ENCODE results near the gene TFPI.
A peak's percentile ranks its signal among the peaks of the same experiment; 100 is the strongest.

Gene TFPI

DNA sequence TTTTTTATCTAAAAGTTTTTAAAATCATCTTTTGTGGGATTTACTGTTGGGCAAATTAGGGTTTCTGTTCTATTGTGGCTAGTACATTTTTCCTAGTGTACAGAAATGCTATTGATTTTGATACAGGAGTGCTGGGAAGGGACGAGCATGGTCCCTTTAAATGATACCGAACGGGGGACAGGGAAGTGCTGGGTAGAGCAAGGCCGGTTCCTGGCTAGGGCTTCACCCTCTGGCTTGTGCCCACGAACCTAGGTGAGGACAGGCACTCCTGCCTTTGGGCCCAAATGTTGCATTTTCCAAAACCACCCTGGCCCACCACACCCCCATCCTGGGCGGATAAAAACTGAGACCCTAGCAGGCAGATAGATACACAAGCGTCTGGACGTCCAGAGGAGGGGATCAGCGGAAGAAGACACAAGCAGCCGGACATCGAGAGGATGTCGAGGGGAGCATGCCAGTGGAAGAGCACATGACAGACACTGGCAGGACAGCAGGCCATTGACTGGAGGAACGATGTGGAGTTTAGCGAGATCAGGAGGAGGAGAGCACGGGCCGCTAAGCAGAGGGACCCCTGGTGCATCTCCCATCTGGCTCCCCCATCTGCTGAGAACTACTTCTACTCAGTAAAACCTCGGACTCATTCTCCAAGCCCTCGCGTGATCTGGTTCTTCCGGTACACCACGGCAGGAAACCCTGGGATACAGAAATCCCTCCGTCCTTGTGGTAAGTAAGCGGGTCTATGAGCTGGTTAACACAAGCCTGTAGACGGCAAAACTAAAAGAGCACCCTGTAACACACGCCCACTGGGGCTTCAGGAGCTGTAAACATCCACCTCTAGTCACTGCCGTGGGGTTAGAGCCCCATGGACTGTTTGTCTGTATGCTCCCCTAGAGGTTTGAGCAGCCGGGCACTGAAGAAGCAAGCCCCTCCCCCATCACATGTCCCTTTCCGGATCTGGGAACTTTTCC lies 92.7 kb downstream of the TFPI start:
- DNase-seq (ENCODE audit: low spot score): no peak

DNA sequence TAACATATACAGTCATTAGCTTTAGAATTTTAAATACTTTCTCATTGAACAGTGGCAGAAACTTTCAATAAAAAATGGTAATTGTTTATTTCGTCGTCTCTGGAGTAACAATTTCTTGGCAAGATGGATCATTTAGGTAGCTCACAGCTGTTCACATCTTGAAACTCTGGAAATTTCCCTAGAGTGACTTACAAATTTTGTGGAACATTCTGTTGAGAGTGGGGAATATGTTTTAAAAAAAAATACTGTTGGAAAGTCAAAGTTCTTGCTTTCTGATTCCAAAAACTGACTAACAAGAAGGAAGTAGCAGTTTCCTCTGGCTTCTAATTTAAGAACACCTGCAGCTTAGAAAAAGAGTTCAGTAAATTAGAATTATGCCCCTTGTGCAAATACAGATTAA lies 95.0 kb downstream of the TFPI start:
- DNase-seq (ENCODE audit: low spot score): no peak

DNA sequence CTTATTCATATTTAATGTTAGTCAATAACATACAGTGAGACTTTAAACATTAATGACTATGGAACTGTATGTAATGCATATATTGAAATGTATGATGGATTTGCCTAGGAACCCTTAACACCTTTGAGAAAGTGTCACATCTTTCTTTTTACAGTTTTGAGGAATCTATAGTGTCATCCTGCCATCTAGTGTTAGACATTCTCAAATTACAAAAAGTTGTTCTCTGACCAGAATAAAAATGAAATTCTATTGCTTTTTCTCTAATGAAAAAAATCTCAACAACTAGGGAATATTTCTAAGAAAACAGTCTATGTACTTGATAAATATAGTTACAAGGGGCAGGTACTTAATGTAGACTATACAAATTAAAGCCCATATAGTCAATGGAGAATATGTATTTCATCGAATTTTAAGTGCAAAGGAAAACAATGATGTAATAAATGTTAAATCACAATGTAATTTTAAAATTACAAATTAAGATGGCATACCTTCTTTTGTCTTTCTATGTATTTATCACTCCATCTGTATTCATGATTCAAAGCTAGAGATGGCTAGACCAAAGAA lies 101.1 kb downstream of the TFPI start:
- peak; percentile 42 for DNase-seq (ENCODE audit: low spot score)

DNA sequence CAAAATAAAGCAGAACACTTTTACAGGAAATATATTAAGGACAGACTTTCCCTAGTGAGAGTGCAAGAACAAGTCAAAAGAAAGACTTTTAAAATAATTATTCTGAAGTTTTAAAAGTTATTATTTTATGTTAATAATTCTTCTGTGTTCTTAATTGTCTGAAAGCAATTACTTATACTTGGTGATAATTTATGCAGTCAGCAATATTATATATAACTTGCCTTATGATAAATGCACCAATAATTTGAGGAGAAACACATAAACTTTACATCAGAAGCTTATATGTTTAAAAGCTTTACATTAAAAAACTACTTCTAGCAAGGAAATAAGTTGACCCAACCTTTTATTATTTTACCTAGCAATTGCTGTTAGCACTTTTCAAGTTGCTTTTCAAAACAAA lies 102.7 kb downstream of the TFPI start:
- DNase-seq (ENCODE audit: low spot score): no peak

DNA sequence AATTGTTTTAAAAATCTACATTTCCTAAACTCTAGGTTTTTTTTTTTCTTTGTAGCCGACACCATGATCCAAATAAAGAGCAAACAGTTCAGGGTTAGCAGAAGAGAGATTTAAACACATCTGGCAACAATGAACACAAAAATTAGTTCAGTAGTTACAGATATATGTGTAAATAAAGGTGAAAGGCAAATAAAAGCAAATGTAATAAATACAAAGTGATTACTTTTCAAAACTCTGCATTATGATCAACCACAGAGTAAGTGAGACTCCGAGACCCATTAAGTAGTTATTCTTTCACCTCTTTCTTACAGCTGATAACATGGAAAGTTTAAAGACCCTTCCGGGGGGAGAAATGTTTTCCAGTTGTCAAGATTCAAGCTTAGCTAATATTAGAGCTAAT lies 106.9 kb downstream of the TFPI start:
- no peak for DNase-seq (ENCODE audit: low spot score)

DNA sequence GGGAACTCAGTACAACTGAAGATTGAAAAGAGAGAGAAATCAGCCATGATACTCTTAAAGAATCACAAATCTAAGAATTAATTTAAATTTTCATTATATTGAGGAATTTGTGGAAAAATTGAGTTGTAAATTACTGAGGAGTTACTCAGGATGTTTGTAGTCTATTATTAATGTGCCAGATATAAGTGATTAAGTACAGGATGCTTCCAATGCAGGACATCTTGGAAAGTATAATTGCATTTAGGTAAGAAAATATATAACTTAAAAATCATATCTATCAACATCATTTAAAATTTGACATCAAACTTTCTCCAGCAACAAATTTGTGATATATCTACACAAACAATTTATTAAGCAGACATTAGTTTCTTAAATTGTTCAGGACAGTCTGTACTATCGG lies 107.5 kb downstream of the TFPI start:
- DNase-seq (ENCODE audit: low spot score): no peak

DNA sequence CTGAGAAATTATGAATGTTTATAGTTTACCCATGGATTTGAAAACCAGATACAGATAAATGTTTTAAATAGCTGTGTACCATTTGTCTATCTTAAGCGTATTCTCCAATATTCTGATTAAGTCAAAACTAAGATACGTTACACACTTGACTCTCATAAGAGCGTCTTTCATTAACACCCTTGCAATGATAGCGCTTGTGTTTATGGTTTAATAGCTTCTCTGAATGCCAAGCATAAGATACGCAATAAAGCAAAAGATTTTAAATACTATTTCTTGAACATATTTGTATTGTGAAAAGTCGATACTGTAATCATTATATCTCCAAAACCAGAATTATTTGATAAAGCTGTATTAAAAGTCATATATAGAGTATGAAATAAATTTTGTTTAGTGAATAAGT lies 109.2 kb downstream of the TFPI start:
- DNase-seq (ENCODE audit: low spot score): no peak

DNA sequence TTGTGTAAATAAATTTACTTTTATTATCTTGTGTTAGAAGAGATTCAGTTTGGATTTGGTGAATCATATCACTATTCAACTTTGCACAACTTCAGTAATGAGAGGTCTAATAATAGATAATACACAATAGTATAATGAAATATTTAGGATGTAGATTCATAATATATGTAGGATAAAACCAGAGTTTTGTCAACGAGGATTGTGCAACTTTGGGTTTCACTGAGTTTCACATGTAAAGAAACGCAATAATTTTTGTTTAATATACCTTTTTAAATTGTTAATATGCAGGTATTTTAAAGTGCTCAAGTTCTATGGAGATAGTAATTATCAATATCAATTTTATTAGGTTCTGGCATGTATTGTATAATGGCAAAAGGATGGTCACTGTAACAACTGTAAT lies 111.5 kb downstream of the TFPI start:
- no peak for DNase-seq (ENCODE audit: low spot score)

DNA sequence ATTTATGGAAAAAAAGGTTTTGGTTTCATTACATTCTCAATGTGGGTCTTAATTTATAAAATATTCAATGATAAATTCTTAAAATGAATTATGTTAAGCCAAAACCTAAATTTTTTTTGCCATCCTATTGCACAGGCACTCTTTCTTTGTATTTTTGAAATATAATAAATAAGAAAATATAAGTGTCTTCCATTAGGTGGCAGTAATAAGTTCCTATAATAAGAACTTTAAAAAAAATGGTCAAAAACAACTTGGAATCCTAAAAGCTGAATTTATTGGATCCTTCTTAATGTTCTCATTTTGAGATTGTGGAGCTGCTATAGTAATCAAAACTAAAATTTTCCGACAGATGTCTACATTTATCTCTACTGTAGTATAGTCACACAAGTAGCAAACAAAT lies 111.9 kb downstream of the TFPI start:
- DNase-seq (ENCODE audit: low spot score): no peak

DNA sequence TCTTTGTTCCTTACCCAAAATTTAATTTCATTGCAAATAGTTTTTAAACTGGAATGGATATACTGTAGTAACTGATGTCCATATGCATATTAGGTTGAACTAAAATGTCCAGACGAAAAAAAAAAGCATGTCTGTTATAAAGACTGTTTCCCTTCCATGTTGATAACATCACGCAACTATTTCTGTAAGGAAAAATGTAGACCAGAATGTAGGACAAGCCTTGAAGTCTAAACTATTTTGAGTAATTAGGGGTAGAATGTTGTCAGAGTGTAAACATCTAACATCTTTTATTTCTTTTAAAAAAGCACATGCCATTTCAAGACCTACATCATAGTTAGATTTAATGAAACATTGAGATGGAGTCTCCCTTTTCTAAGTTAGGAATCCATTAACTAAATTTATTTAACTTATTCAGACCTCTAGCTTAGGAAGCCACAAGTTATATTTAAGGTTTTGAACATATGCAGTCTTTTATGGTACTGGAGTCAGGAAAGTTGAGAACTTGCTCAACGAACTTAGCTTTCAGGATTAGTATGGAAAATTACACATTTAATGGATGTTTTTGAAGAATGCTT lies 114.0 kb downstream of the TFPI start:
- DNase-seq (ENCODE audit: low spot score): no peak

DNA sequence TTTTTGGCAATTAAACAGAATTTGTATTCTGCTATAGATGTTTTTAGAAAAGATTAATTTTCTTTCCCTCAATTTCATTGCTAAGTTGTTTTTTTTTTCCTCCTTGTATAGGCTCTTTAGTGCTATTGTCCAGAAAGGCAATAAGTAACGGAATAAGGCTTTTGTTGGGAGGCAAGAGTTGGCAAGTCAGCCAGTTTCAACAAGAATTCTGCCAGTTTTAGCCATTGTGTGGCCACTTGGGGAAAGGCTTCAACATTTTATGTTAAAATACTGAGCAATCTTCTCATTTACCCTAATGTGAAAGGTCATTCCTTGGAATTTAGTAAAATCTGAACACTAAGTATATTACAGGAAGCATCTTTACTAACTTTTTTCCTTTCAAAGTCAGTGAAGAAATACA lies 115.8 kb downstream of the TFPI start:
- DNase-seq (ENCODE audit: low spot score): no peak

DNA sequence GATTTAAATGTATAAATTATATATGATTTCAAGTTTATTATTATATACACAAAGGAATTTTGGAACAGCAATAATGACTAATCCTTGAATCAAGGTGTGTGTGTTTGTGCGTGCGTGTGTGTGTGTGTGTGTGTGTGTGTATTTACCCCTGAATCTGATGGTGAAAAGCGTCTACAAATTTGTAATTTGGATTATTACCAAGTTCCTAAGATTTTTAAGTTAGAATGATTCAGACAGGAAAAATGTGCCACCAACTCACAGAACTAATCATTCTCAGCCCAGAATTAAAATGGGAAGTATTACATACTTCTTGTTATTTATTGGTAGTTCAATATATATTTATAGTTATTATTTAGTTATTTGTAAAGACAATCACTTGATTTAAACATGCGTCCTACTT lies 118.5 kb downstream of the TFPI start:
- DNase-seq (ENCODE audit: low spot score): no peak

DNA sequence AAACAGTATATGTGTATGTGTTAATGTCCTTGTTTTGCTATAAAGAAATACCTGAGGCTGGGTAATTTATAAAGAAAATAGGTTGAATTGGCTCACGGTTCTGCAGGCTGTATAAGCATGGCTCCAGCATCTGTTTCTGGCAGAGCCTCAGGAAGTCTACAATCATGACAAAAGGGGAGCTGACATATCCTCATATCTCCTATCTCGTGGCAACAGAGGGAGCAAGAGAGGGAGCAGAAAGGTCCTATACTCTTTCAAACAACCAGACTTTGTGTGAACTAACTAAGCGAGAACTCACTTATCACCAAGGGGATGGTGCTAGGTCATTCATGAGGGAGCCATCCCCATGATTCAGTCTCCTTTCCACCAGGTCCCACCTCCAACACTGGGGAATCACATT lies 119.2 kb downstream of the TFPI start:
- DNase-seq (ENCODE audit: low spot score): no peak

DNA sequence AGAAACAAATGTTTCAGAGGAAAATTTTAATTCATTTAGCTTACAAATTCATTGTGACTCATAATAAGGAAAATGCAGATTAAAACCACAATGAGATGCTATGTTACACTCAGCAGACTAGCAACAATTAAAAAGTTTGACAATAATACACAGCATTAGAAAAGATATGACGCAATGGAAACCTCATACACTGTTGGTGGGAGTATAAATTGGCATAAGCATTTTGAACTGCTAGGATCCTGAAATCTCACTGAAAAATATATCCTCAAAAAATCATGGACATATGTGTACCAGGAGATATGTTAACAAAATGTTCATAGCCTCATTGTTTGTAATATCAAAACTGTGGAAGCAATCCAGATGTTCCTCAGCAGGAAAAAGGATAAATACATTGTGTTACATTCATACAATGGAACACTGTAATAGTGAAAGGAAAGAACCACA lies 119.9 kb downstream of the TFPI start:
- DNase-seq (ENCODE audit: low spot score): no peak

DNA sequence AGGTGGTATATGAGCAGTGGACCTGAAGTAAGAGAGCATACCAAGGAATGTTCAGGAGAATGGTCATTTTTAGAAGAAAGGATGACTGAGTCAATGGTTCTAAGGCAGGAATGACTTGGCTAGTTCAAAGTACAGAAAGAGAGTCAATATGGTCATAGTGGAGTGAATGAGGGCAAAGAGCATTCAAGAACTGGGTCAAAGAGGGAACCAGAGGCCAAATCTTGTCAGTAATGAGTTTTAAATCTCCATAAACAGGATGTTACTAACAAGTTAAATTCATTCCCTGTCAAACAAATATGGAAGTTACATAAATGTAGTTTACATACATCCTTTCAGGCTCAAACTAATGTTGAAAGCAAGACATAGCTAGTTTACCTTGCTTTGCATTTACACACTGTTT lies 122.3 kb downstream of the TFPI start:
- no peak for DNase-seq (ENCODE audit: low spot score)

DNA sequence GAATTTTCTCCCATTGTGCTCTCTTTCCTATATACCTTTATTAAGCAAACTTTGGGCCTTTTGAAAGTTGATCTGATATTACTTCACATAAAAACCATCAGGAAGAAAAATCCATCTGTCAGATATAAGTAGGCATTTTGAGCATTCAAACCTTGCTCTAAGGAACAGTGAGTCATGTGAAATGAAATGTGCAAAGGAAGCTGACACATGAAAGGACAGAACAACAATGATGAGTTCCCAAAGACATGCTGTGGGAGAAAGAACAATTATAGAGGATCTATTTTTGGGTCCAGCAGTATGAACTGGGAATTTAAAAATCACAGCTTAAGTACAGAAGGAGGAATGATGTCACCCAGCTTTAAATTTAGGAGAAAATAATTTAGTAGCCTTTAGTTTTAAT lies 124.2 kb downstream of the TFPI start:
- no peak for DNase-seq (ENCODE audit: low spot score)

DNA sequence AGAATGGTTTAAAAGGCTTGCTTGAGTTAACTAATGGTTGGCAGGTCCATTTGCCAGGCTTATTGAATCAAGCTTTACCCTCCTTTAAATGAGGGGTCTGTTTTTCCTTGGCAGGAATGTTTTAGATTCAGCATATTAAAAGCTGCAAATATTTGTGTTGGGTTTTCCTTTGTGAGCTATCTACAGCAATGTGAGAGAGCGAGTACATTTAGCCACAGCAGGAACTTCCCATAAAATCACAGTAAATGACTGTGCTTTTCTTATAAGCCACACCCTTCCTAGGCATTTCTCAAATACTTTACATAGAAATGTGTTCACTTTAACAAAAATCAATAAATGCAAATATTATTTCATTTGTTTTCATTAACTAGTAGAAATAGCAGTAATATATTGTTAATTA lies 130.1 kb downstream of the TFPI start:
- DNase-seq (ENCODE audit: low spot score): no peak

DNA sequence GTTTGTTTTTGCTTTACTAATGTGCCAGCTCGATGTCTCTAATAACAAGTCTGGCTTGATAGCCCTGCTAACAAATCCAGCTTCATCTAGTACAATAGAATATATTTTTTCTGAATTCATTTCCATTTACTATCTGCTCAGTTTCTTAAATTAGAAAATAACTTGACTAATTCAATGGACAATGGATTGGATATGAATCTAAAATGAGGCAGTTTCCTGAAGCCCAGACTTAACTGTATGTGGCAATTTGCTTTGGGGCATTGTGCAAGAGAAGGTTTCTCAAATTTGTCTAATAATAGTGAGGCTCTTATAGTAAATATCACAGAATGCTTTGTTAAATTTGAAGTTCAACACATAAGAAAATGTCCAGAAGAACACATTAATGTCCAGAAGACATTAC lies 132.0 kb downstream of the TFPI start:
- DNase-seq (ENCODE audit: low spot score): no peak

DNA sequence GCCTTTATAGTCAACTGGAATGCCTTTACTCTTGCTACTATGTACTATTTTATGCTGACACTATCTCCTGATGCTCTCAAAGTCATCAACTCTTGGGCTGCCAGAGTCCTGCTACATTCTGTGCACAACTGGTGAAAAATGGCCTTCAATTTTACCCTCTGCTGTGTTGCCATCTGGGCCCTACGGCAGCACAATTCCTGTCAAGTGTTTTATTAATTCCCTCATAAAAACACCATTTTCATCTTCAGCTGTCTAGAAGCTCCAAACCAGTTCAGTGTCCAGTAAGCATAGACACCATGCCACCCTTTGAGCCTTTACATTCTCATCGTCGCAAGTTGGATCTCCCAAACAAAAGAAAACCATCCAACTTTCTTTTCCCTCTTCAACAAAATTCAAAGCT lies 132.7 kb downstream of the TFPI start:
- no peak for DNase-seq (ENCODE audit: low spot score)

DNA sequence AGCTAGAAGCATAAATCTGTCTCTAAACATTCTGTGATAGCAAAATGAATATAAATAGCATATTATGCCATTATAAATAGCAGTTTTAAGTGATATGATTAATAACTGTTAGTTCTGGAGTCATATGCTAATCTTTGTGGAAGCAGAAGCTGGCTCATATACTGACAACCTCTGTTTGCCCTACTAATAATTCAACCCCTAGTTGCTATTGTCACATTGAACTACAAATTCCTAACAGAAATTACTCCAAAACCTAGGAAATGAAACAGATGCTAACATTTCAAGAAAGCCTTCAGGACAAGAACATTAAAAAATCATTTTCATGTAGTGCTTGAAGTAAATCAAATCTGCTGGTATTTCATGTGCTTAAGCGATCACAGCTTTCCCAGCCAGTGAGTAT lies 134.4 kb downstream of the TFPI start:
- no peak for DNase-seq (ENCODE audit: low spot score)

DNA sequence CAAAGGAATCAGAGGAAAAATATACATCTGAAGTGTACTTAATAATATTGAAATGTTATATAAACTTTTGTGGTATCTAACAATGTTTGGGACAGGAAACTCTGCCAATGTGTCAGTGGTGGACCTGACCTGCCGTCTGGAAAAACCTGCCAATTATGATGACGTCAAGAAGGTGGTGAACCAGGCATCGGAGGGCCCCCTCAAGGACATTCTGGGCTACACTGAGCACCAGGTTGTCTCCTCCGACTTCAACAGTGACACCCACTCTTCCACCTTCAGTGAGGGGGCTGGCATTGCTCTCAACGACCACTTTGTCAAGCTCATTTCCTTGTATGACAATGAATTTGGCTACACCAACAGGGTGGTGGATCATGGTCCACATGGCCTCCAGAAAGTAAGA lies 138.8 kb downstream of the TFPI start:
- no peak for DNase-seq (ENCODE audit: low spot score)

Data from cerebellar cortex (tissue), 1 donor.